Activated naive CD4-positive, alpha-beta T cell treated with anti-CD3 and anti-CD28 coated beads, Interleukin-2, amount 50 U/mL, for 24 hours (primary cell): ENCODE measurements around the gene ZNF236.

Source experiments
- H3K27ac Mint-ChIP-seq: one replicate; pipeline ENCODE4 v1.8.0; 2021; ENCODE audit warnings: mild to moderate bottlenecking, mixed read lengths
- H3K27me3 Mint-ChIP-seq: one replicate; pipeline ENCODE4 v1.8.0; 2021; ENCODE audit warnings: mixed read lengths
- H3K36me3 Mint-ChIP-seq: one replicate; pipeline ENCODE4 v1.8.0; 2021; ENCODE audit warnings: mixed read lengths
- H3K4me1 Mint-ChIP-seq: one replicate; pipeline ENCODE4 v1.8.0; 2021; ENCODE audit warnings: mixed read lengths
- H3K4me3 Mint-ChIP-seq: one replicate; pipeline ENCODE4 v1.8.0; 2021; ENCODE audit warnings: mild to moderate bottlenecking, mixed read lengths
- H3K9me3 Mint-ChIP-seq: one replicate; pipeline ENCODE4 v1.8.0; 2021; ENCODE audit warnings: mixed read lengths

Gene ZNF236

GRCh38 chr18:76838182-76838581, 15.8 kb downstream of the ZNF236 start:
- Mint-ChIP-seq H3K9me3 (no peaks in the 10 kb centered on the region), H3K4me3 (no peak overlapping the region), H3K27ac (no peak overlapping the region), H3K4me1 (peaks cover 48% of the 10 kb centered on the region), H3K36me3 (peaks cover 4% of the 10 kb centered on the region), H3K27me3 (no peaks in the 10 kb centered on the region)

- peaks cover 51% of the 10 kb centered on the region for H3K4me1 Mint-ChIP-seq
- no peaks in the 10 kb centered on the region for H3K9me3 Mint-ChIP-seq
- no peak overlapping the region for H3K4me3 Mint-ChIP-seq
- peaks cover 1% of the 10 kb centered on the region for H3K36me3 Mint-ChIP-seq
- no peak overlapping the region for H3K27ac Mint-ChIP-seq
- no peaks in the 10 kb centered on the region for H3K27me3 Mint-ChIP-seq
Measured at GRCh38 chr18:76839086-76839794, 16.9 kb downstream of the ZNF236 start.

GRCh38 chr18:76842837-76843530, 20.6 kb downstream of the ZNF236 start:
- no peak overlapping the region for H3K4me3 Mint-ChIP-seq

GRCh38 chr18:76844144-76844543, 21.8 kb downstream of the ZNF236 start:
- peaks cover 44% of the 10 kb centered on the region for H3K4me1 Mint-ChIP-seq
- no peak overlapping the region for H3K27ac Mint-ChIP-seq
- H3K27me3 Mint-ChIP-seq, result no peaks in the 10 kb centered on the region
- H3K4me3 Mint-ChIP-seq, result no peak overlapping the region
- no peaks in the 10 kb centered on the region for H3K9me3 Mint-ChIP-seq
- no peaks in the 10 kb centered on the region for H3K36me3 Mint-ChIP-seq

More at GRCh38 chr18:76842837-76843530, 20.6 kb downstream of the ZNF236 start:
- Mint-ChIP-seq H3K4me1 (peaks cover 49% of the 10 kb centered on the region), H3K27me3 (no peaks in the 10 kb centered on the region), H3K27ac (no peak overlapping the region), H3K36me3 (no peaks in the 10 kb centered on the region), H3K9me3 (no peaks in the 10 kb centered on the region)

- Mint-ChIP-seq H3K9me3 (no peaks in the 10 kb centered on the region), H3K4me3 (no peak overlapping the region), H3K27ac (no peak overlapping the region), H3K4me1 (peaks cover 46% of the 10 kb centered on the region), H3K27me3 (no peaks in the 10 kb centered on the region), H3K36me3 (peaks cover 1% of the 10 kb centered on the region)
Measured at GRCh38 chr18:76844742-76845477, 22.6 kb downstream of the ZNF236 start.

- Mint-ChIP-seq H3K9me3 (no peaks in the 10 kb centered on the region), H3K4me1 (peaks cover 43% of the 10 kb centered on the region), H3K27me3 (no peaks in the 10 kb centered on the region), H3K36me3 (peaks cover 1% of the 10 kb centered on the region), H3K4me3 (no peak overlapping the region), H3K27ac (no peak overlapping the region)
Measured at GRCh38 chr18:76846217-76846616, 23.9 kb downstream of the ZNF236 start.

- H3K9me3 Mint-ChIP-seq, result no peaks in the 10 kb centered on the region
- H3K27ac Mint-ChIP-seq, result no peak overlapping the region
- H3K27me3 Mint-ChIP-seq, result no peaks in the 10 kb centered on the region
- no peak overlapping the region for H3K4me3 Mint-ChIP-seq
- peaks cover 42% of the 10 kb centered on the region for H3K4me1 Mint-ChIP-seq
- peaks cover 9% of the 10 kb centered on the region for H3K36me3 Mint-ChIP-seq
Measured at GRCh38 chr18:76847916-76848315, 25.6 kb downstream of the ZNF236 start.

- Mint-ChIP-seq H3K27ac (no peak overlapping the region), H3K27me3 (no peaks in the 10 kb centered on the region), H3K4me1 (peaks cover 24% of the 10 kb centered on the region), H3K36me3 (peaks cover 10% of the 10 kb centered on the region), H3K4me3 (no peak overlapping the region), H3K9me3 (no peaks in the 10 kb centered on the region)
Measured at GRCh38 chr18:76850112-76850511, 27.8 kb downstream of the ZNF236 start.

GRCh38 chr18:76855594-76855993, 33.2 kb downstream of the ZNF236 start:
- Mint-ChIP-seq H3K36me3 (peaks cover 18% of the 10 kb centered on the region), H3K27ac (no peak overlapping the region), H3K4me3 (no peak overlapping the region), H3K27me3 (no peaks in the 10 kb centered on the region), H3K9me3 (no peaks in the 10 kb centered on the region), H3K4me1 (peaks cover 28% of the 10 kb centered on the region)

- H3K4me3 Mint-ChIP-seq, result no peak overlapping the region
- peak overlapping the region; percentile 20 for H3K27ac Mint-ChIP-seq
- H3K27me3 Mint-ChIP-seq, result no peaks in the 10 kb centered on the region
- H3K9me3 Mint-ChIP-seq, result no peaks in the 10 kb centered on the region
- peaks cover 19% of the 10 kb centered on the region for H3K36me3 Mint-ChIP-seq
- H3K4me1 Mint-ChIP-seq, result peaks cover 29% of the 10 kb centered on the region
Measured at GRCh38 chr18:76857476-76857875, 35.1 kb downstream of the ZNF236 start.

- H3K36me3 Mint-ChIP-seq, result peaks cover 26% of the 10 kb centered on the region
- H3K27me3 Mint-ChIP-seq, result no peaks in the 10 kb centered on the region
- peak overlapping the region; percentile 76 for H3K27ac Mint-ChIP-seq
- H3K4me3 Mint-ChIP-seq, result peak overlapping the region; percentile 8
- no peaks in the 10 kb centered on the region for H3K9me3 Mint-ChIP-seq
- H3K4me1 Mint-ChIP-seq, result peaks cover 29% of the 10 kb centered on the region
Measured at GRCh38 chr18:76859474-76860339, 37.4 kb downstream of the ZNF236 start.

GRCh38 chr18:76860411-76860810, 38.1 kb downstream of the ZNF236 start:
- no peaks in the 10 kb centered on the region for H3K9me3 Mint-ChIP-seq
- H3K4me3 Mint-ChIP-seq, result peak overlapping the region; percentile 23
- H3K36me3 Mint-ChIP-seq, result peaks cover 25% of the 10 kb centered on the region
- no peak overlapping the region for H3K27ac Mint-ChIP-seq
- peaks cover 29% of the 10 kb centered on the region for H3K4me1 Mint-ChIP-seq
- H3K27me3 Mint-ChIP-seq, result no peaks in the 10 kb centered on the region

- H3K27ac Mint-ChIP-seq, result no peak overlapping the region
- H3K27me3 Mint-ChIP-seq, result no peaks in the 10 kb centered on the region
- peaks cover 23% of the 10 kb centered on the region for H3K36me3 Mint-ChIP-seq
- H3K4me1 Mint-ChIP-seq, result no peaks in the 10 kb centered on the region
- no peaks in the 10 kb centered on the region for H3K9me3 Mint-ChIP-seq
- no peak overlapping the region for H3K4me3 Mint-ChIP-seq
Measured at GRCh38 chr18:76866666-76867065, 44.3 kb downstream of the ZNF236 start.

GRCh38 chr18:76873311-76873710, 51.0 kb downstream of the ZNF236 start:
- H3K36me3 Mint-ChIP-seq, result peaks cover 19% of the 10 kb centered on the region
- no peaks in the 10 kb centered on the region for H3K27me3 Mint-ChIP-seq
- no peak overlapping the region for H3K27ac Mint-ChIP-seq
- no peaks in the 10 kb centered on the region for H3K9me3 Mint-ChIP-seq
- H3K4me1 Mint-ChIP-seq, result peaks cover 9% of the 10 kb centered on the region
- no peak overlapping the region for H3K4me3 Mint-ChIP-seq

GRCh38 chr18:76873713-76874112, 51.4 kb downstream of the ZNF236 start:
- peak overlapping the region; percentile 37 for H3K27ac Mint-ChIP-seq
- H3K9me3 Mint-ChIP-seq, result no peaks in the 10 kb centered on the region
- peaks cover 17% of the 10 kb centered on the region for H3K36me3 Mint-ChIP-seq
- H3K27me3 Mint-ChIP-seq, result no peaks in the 10 kb centered on the region
- H3K4me1 Mint-ChIP-seq, result peaks cover 9% of the 10 kb centered on the region
- H3K4me3 Mint-ChIP-seq, result no peak overlapping the region
